Activated CD4-positive, alpha-beta T cell treated with anti-CD3 and anti-CD28 coated beads for 4 hours (primary cell): ENCODE results near the gene TDP2.

Experiments
- DNase-seq, 2 donors: peaks; one replicate each; pipeline ENCODE4 v3.0.0-alpha.2; 2020

The TDP2 gene, protein sequence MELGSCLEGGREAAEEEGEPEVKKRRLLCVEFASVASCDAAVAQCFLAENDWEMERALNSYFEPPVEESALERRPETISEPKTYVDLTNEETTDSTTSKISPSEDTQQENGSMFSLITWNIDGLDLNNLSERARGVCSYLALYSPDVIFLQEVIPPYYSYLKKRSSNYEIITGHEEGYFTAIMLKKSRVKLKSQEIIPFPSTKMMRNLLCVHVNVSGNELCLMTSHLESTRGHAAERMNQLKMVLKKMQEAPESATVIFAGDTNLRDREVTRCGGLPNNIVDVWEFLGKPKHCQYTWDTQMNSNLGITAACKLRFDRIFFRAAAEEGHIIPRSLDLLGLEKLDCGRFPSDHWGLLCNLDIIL

DNA sequence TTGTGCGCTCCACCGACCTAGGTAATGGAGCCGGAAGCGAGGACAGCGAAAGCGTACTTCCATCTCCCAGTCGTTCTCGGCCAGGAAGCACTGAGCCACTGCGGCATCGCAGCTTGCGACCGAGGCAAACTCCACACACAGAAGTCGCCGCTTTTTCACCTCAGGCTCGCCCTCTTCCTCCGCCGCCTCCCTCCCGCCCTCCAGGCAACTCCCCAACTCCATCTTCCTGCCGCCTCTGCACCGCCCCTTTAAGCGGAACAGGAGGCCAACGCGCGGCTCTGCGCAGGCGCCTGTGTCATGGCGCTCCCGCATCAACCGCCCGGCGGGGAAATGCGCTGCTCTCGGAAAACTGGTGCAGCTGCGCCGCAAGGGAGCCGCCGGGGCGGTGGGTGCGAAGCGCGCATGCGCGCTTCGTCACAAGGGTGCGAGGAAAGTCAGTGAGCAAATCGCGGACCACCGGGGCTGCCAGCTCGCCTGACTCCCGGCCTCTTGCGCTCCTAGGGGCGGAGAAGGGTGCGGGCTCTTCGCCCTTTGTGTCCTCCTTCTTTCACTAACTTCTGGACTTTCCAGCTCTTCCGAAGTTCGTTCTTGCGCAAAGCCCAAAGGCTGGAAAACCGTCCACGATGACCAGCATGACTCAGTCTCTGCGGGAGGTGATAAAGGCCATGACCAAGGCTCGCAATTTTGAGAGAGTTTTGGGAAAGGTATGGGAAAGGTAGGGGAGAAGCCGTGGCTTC, at the start of gene TDP2, which contains the start of gene ACOT13:
TDP2 (minus strand) TSS at position 259 of the 737 bp plus-strand sequence; CDS start at position 222, 37 bp downstream.
ACOT13 (plus strand) TSS at position 437 of the 737 bp plus-strand sequence; CDS start at position 624, 187 bp downstream.
- DNase-seq, result peak; percentile 93 to 95

DNA sequence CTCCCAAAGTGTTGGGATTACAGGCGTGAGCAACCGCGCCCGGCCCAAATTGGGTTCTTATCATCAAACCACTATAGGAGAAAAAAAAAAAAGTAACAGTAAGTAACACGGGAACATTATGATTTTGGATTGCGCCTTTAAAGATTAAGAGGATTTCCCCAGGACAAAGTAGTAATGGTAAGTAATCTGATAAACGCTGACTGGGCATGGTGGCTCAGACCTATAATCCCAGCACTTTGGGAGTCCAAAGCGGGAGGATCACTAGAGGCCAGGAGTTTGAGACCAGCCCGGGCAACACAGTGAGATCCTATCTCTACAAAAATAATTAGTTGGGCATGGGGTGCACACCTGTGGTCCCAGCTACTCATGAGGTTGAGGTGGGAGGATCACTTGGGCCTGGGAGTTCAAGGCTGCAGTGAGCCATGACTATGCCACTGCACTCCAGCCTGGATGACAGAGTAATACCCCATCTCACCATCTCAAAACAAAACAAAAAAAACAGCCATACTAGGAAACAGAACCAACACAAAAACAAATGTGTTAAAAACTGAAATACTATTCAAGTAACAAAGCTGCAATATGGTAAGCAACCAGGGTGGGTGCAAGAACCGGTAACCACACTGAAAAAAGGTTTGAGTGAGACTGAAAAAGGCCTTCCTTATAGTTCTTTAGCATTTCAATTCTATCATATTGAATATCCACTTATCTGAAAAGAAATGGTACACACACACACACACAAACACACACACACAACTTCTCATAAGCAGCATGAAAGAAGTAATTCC, 44.0 kb upstream of the TDP2 start:
- DNase-seq, result no peak

DNA sequence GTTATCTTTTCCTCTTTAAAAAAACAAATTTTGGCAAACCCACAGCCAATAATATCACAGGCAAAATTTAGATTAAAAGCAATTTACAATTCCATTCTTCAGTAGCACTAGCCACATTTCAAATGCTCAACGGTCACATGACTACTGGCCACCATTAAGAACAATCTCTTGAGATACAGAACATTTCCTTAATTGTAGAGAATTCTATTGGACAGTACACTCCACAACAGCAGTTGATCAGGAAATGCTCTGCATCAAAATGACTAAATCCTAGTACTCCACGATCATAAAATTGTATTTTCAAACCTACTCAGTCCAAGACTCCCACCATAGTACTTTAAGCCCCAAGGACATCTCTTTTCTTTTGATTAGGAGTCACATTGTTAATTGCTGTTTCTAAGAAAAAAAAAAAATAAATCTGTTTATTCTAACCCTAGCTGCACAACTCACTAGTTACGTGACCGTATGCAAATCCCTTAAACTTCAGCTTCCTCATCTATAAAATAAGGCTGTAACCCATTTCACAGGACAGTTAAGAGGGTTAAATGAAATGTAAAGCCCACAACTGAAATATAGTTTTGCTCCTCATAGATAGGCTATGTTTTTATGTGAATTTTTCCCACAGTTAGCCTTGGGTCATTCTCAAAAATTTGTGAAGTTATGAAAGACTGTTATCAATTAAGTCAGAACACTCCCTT, 42.5 kb upstream of the TDP2 start:
- no peak for DNase-seq

DNA sequence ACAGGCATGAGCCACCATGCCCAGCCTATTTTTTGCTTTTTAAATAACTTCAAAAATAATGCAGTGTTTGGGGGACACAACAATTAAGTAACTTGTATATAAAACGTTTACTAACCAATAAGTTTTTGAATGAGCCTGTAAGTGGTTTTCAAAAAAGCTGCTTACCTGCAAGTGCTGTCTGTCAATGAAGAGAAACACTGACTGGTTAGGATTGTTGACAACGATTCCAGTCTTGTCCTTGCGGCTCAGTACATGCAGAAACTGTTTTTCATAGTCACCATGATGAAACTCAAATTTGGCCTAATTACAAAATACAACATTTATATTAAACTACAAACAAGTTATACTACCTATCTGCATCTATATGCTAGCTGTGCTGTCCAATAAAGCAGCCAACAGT, 41.9 kb upstream of the TDP2 start:
- no peak for DNase-seq

DNA sequence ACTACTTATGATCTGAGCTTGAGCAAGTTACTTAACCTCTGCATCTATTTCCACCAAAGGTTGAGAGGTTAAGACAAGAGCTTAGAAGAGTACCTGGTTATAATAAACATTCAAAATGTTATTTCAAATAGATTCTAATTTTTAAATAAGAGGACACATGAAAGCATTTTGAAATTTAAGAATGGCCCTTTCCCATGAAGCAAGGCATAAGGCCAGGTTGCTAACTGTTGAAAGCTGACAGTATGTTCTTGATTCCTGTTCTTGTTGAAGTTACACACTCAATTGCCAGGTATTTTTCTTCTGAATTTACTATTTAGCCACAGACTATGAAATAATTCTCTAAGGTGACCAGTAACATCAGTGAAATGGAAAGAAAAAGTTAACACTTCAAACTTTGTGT, 37.8 kb upstream of the TDP2 start:
- DNase-seq, result no peak

DNA sequence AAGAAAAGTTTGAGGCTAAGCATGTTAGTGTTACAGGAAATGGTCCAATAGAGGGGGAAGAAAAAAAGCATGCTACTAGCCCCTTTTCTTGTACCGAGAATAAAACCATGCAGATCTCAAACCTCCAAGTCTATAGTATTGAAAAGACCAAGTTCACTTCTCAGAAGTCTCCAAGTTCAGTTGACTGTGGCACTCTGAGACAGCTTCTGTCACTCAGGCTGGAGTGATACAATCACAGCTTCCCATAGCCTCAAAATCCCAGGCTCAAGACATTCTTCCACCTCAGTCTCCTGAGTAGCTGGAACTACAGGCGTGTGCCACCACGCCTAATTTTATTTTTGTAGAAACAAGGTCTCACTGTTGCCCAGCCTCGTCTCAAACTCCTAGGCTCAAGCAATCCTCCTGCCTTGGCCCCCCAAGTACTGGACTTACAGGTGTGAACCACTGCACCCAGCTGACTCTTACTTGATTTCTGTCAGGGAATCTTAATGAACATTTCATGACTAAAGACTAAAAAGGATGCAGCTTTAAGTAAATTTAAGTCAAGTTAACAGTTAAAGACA, 36.1 kb upstream of the TDP2 start:
- DNase-seq, result no peak

DNA sequence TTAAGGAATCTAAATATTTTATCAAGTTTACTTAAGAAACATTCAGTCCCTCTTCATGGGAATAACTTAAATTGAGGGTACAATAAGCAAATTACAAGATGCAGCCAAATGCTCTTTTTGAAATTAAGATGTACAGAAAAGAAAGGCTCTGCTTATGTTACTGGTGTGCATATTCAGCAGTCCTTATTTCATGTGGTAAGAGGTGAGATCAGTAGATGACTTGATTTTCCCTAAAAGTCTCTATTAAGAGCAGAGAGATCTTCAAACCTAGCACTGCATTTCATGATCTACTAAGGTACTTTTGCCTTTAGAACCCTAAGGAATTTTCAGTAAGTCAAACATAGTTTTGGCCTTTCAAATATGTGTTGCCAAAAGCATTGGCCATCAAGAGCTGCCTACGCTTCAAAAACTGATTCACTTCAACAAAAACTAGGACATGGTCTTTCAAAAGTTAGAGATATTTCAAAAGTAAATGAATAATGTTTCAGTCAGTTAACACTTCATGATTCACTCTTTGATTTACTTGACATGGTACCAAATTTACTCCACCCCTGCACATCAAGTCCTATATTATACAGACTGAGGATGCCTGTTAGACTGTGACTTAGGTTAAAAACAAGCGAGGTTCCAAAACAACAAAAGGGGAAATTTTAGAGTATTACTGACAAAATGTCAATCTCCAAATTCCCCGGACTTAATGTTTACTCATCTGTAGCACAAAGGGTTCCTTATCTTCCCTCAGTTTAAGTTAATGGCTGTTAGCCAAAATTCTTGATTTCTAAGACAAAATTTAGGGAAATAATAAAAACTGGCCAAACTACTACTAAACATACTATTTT, 33.0 kb upstream of the TDP2 start:
- DNase-seq, result no peak

DNA sequence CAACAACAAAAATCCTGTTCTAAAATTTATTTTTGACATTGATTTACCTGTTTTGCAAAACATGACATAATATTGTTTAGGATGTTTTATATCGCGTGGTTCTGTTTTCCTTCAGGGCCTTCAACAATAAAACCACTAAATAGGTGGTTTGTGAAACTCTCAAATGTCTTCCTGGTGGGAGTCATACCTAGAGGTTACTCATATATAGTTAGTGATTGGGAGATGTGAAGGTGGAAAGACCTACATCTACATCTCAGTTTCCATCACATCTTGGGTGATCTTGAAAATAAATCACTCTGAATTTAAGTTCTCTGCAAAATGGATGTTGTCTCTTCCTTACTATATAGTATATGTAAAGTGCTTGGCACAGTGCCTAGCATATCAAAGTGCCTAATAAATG, 29.4 kb upstream of the TDP2 start:
- no peak for DNase-seq

DNA sequence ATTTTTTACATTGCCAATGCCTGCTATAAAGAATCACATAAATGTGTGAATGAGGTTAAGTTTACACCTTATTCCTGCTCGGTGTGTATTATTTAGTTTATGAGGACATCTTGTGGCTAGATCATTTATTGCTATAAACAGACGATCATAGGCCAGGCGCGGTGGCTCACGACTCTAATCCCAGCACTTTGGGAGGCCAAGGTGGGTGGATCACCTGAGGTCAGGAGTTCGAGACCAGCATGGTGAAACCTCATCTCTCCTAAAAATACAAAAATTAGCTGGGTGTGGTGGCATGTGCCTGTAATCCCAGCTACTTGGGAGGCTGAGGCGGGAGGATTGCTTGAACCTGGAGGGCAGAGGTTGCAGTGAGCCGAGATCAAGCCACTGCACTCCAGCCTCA, 28.9 kb upstream of the TDP2 start:
- peak; percentile 39 for DNase-seq

DNA sequence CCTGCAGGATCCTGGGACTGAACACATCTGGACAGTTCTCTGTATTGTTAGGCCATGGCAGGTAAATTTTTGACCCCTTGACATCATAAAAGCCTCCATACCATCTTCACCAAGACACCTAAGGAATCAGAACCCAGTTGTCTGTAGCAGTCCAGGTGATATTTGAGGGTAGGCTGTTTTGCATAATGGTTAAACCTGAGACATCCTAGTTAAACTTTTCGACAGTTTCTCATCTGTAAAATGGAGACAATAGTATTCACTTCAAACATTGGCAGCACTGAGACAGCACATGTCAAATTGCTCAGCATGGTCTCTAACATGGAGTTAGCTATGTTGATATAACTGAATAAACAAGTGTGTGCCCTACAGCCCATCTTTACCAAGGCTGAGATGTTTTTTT, 27.5 kb upstream of the TDP2 start:
- no peak for DNase-seq

DNA sequence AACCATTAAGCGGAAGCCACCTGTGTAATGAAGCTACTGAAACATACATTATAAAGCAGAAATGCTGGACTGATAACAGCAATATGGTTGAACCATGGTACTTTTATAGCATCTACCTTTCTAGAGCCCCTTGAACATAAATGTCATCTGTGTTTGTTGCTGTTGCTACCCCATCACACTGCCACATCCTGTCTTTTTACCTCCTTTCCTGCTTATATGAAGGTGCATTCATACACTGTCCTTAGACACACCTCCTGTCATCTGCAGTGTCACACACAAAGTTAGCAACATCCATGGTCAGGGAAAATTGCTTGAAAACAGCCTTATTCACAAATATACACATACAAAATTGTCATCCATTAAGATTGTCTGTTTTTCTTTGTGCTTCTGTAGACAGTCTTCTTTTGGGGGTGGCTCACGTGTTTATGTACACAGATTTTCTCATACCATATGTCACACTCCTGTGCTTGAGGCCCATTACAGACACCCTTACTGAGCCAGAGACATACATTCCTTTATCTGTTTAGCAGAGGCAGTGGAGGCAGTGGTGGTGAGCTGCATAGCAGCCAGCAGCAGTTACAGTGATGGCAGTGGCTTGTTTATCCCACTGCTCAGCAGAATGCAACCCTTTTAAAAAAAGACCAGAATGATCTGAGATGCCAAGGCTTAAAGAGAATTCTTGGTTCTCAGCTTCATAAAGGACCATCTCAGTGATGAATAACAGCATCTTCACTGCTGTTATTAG, 26.3 kb upstream of the TDP2 start:
- no peak for DNase-seq

DNA sequence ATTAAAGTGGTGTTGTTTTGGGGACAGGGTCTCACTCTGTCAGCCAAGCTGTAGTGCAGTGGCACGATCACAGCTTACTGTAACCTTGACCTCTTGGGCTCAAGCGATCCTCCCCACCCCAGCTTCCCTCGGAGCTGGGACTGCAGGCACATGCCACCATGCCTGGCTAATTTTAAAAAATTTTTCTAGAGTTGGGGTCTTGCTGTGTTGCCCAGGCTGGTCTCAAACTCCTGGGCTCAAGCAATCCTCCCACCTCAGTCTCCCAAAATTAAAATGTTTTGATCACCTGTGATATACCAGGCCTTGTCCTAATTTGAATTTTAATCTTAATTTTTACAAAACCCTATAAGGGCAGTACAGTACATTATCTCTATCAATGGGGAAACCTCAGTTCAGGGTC, 25.7 kb upstream of the TDP2 start:
- no peak for DNase-seq

DNA sequence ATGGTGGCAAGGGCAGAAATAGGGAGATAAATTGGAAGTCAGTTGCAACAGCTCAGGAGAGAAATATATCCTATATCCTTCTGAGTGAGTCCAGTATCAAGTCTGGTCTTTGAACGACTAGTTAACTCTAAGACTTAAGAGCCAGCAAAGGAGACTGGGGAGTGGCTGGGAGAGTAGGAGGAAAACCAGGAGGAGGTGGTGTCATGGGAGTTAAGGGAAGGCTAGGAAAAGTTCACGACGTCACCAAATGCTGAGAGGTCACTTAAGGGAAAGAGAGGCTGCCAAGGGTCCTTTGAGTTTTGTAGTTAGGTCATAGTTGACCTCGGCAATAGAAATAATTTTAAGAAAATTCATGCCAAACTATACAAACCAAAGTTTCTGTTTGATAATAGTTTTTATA, 25.3 kb upstream of the TDP2 start:
- DNase-seq, result no peak

DNA sequence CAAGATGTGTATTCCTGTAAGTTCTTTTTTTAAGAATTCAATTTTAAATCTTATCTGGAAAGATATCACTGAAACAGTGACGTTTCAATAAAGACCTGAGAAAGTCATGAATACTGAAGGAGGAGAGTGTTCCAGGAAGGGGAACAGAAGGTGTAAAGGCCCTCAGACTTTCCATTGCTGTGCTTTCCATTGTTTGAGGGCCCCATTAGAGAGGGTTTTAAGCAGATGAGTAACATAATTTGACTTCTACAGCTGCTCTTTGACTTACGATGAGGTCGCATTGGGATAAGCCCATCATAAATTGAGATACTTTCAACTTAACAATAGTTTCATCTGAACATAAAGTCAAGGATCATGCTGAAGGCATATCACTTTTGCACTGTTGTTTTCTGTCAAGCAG, 24.9 kb upstream of the TDP2 start:
- DNase-seq, result no peak

DNA sequence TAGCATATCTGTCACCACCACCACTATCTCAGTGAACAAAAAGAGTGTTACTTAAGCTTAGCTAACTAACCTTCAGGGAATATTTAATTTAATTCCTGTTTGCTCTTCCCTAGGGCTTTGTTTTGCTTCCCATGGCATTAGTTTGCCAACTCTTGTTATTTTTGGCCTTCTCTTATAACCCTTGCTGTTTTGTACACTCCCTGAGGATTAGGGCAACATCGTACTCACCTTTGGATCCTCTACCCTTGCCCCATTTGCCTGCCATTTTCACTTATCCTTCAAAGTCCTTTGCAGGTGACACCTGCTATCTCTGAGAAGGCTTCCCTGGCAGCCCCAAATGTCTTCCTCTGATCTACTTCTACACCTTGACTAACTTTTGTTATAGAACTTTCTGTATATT, 23.9 kb upstream of the TDP2 start:
- DNase-seq, result no peak

DNA sequence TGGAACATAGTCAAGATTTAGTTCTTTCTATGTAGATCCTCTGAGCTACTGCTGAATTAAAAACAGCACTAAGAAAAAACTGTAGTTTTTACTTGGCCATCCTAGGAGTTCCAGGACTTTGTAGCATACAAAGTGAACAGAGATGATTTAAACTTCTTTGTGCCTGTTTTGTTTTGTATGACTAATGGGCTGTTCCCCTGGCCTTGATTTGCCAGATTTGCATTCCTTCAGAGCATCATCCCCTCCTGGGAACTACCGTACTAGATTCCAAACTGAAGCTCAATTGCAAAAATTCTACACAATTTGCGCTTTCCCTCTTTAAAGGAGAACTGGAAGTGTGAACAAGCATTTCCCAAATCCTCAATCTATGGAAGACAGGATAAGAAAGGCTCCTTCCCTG, 23.3 kb upstream of the TDP2 start:
- DNase-seq, result no peak

DNA sequence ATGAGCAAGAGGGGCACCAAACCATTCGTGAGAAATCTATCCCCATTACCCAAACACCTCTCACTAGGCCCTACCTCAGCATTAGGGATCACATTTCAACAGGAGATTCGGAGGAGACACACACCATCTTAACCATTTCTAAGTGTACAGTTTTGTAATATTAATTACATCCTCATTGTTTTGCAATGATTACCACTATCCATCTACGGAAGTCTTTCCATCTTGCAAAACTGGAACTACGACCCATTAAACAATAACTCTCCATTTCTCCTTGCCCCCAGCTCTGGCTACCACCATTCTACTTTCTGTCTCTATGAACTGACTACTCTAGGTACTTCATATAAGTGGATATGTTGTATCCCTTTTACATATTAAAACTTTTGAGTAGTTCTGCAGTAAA, 20.2 kb upstream of the TDP2 start:
- no peak for DNase-seq

DNA sequence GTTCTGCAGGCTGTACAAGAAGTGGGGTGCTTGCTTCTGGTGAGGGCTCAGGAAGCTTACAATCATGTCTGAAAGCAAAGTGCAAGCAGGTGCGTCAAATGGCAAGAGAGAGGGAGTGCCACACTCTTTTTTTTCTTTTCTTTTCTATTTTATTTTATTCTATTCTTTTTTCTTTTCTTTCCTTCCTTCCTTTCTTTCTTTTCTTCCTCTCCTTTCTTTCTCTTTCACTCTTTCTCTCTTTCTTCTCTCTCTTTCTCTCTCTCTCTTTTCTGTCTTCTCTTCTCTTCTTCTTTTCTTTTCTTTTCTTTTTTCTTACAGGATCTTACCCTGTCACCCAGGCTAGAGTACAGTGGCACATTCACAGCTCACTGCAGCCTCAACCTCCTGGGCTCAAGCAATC, 19.7 kb upstream of the TDP2 start:
- no peak for DNase-seq

DNA sequence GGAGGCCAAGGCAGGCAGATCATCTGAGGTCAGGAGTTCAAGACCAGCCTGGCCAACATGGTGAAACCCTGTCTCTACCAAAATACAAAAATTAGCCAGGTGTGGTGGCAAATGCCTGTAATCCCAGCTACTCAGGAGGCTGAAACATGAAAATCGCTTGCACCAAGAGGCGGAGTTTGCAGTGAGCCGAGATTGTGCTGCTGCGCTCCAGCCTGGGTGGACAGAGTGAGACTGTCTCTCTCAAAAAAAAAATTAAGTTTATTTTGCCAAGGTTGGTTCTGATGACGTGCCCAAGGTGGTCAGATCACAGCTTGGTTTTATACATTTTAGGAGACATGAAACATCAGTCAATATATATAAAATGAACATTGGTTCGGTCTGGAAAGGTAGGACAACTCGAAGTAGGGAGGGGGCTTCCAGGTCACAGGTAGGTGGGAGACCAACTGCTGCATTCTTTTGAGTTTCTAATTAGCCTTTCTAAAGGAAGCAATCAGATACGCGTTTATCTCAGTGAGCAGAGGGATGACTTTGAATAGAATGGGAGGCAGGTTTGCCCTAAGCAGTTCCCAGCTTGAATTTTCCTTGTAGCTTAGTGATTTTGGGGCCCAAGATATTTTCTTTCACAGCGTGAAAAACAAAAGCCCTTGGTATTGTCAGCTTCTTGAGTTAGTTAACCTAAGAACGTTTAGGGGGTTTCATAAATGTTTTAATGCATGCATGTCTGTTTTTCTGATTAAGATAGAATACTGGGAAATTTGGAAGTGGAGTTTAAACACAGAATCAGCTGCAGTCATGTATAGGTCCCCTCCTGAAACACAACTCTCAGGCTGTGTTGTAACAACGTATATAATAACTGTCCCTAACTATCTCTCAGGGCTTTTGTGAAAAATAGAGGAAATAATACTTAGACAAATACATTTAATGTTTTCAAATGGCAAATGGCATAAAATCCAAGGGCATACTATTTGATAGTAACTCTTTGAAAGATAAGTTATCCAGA, 16.9 kb upstream of the TDP2 start:
- no peak for DNase-seq

DNA sequence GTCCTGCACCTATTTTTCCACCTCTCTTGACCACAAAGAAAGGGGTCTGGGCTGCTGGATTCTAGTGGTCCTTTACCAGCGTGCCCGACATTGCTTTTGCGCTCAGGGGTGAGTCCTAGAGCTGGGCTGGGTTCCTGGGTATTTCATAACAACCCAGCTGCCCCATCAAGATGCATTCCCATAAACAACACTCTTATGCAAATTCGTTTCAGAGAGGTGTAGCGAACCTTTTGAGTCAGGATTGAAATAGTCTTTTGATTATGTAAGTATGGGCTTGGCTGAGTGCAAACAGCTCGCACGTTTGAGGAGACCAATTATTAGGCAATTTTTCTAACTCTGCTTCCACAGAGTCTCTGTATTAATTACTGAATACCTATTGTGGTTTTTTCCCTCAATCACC, 13.9 kb upstream of the TDP2 start:
- no peak for DNase-seq
